A673 (cell line): ENCODE measurements around the gene PPP6R1. TPM values are rescaled to one million over a fixed set of nuclear protein-coding genes. Genes with fewer than 3 reads are reported as not detected.

Source experiments
- Bru-seq: library from RNA; stranded (reverse); fragments of 400-500 nt; gene quantifications from one replicate; lab custom pipeline; 2021; lab: Mats Ljungman, UMichigan
- BruChase-seq, 2 experiments: library from RNA; stranded (reverse); fragments of 400-500 nt; gene quantifications; one replicate each; lab custom pipeline; 2021; lab: Mats Ljungman, UMichigan
- BruUV-seq: library from RNA; stranded (reverse); fragments of 400-500 nt; replicated peaks from 2 replicates; lab custom pipeline; 2021; lab: Mats Ljungman, UMichigan
- CTCF ChIA-PET: fragments of 300-600 bp; sonication (Branson Sonifier 250); formaldehyde crosslinking; loops from one replicate; lab custom pipeline; 2022; ENCODE audit warnings: antibody characterized with exemption; lab: Charles Lee
- POLR2A ChIA-PET: fragments of 300-600 bp; sonication (Branson Sonifier 250); formaldehyde crosslinking; loops from one replicate; lab custom pipeline; 2022; ENCODE audit warnings: antibody characterized with exemption; ENCODE audit not compliant: low non-redundant PET; lab: Charles Lee
- DNase-seq: peaks from one replicate; pipeline ENCODE4 v3.0.0-alpha.2; 2015; ENCODE audit warnings: low spot score
- H3K27ac ChIP-seq: fragments of 200-600 bp; sonication (generic); 2 replicates; pipeline ENCODE4 v1.5.1; 2016; ENCODE audit warnings: mixed run types, low read depth, mild to moderate bottlenecking, mixed read lengths, antibody characterized with exemption, low read length; ENCODE audit not compliant: poor library complexity, severe bottlenecking
- H3K27me3 ChIP-seq: fragments of 200-600 bp; sonication (generic); replicated peaks from 2 replicates; pipeline ENCODE4 v1.6.1; 2017; ENCODE audit warnings: mixed run types, low read depth, mild to moderate bottlenecking, mixed read lengths, antibody characterized with exemption, low read length; ENCODE audit not compliant: insufficient read depth, poor library complexity
- H3K36me3 ChIP-seq: fragments of 200-600 bp; sonication (generic); 2 replicates; pipeline ENCODE4 v1.6.1; 2016; ENCODE audit warnings: mixed run types, mild to moderate bottlenecking, mixed read lengths, antibody characterized with exemption, low read length; ENCODE audit not compliant: insufficient read depth, poor library complexity, severe bottlenecking
- H3K4me1 ChIP-seq: fragments of 200-600 bp; sonication (generic); 2 replicates; pipeline ENCODE4 v1.6.1; 2017; ENCODE audit warnings: mixed run types, mild to moderate bottlenecking, mixed read lengths, antibody characterized with exemption, low read length; ENCODE audit not compliant: insufficient read depth, poor library complexity, severe bottlenecking
- H3K4me3 ChIP-seq: fragments of 200-600 bp; sonication (generic); 2 replicates; pipeline ENCODE4 v1.5.1; 2016; ENCODE audit warnings: low read depth, mixed run types, mild to moderate bottlenecking, mixed read lengths, low read length; ENCODE audit not compliant: poor library complexity, severe bottlenecking
- H3K9me3 ChIP-seq: fragments of 200-600 bp; sonication (generic); 2 replicates; pipeline ENCODE4 v1.6.1; 2016; ENCODE audit warnings: mixed run types, low read depth, mild to moderate bottlenecking, mixed read lengths, antibody characterized with exemption, low read length; ENCODE audit not compliant: poor library complexity, severe bottlenecking
- CTCF ChIP-seq: fragments of 300-800, 200-600 bp; sonication (generic); conservative IDR thresholded peaks from 2 replicates; pipeline ENCODE4 v1.5.1; 2017; ENCODE audit warnings: low read depth, mild to moderate bottlenecking, antibody characterized with exemption, low read length, moderate library complexity, mixed read lengths
- EZH2 ChIP-seq: fragments of 200-600 bp; sonication (generic); IDR thresholded peaks from 2 replicates; pipeline ENCODE4 v1.6.1; 2017; ENCODE audit warnings: borderline replicate concordance, low read depth, mild to moderate bottlenecking, mixed read lengths, antibody characterized with exemption, low read length; ENCODE audit not compliant: poor library complexity, severe bottlenecking
- intact Hi-C: fragments of 100-400 bp; cut with micrococcal nuclease; formaldehyde crosslinking; loops from one replicate; pipeline ENCODE4 v1.10.0; 2022; ENCODE audit not compliant: unreplicated experiment
- long read RNA-seq: library from polyadenylated mRNA; stranded (forward); transcript quantifications from one replicate; pipeline ENCODE4 v2.0.0, GENCODE V29; 2022
- total RNA-seq: library from RNA; stranded (reverse); gene quantifications from 2 replicates; pipeline ENCODE4 v1.2.3, GENCODE V29; 2021

PPP6R1 gene
- 103 and 108 TPM in 2 replicates for total RNA-seq
- Bru-seq, nascent RNA, result percentile 70 among the genes with signal in this experiment
- percentile 72 among the genes with signal in this experiment for BruChase-seq, experiment 1, labeled RNA remaining after a 2-hour chase
- BruChase-seq, experiment 2, labeled RNA remaining after a 6-hour chase, result percentile 89 among the genes with signal in this experiment
- long read RNA-seq, transcript PPP6R1-204 (7 exons, 2,389 nt), result minor isoform, 18 of 234 reads
- long read RNA-seq, transcript PPP6R1-201 (24 exons, 3,961 nt), result major isoform, 129 of 234 reads
- long read RNA-seq, partial matches to known transcripts, result 46 of 234 reads
- long read RNA-seq, other reads (novel, unspliced or antisense), result 38 of 234 reads

- H3K4me3 ChIP-seq, result peak within 1 kb of the TSS; percentile 98
- TF ChIP-seq EZH2, result no peak
- TF ChIP-seq CTCF, result no peak
- POLR2A ChIA-PET, result interaction anchor here (0.7 kb wide), 1 partner anchor 149 kb away, joined by 3 read pairs; the partner anchor contains the start of gene UBE2S
- CTCF ChIA-PET, result interaction anchor here (1.3 kb wide), 1 partner anchor 118 kb away, joined by 3 read pairs; no protein-coding TSS in a partner anchor
- peaks cover 4% of the 10 kb centered on the region for H3K36me3 ChIP-seq
- intact Hi-C loops, result loop anchor here (1.0 kb wide), 1 partner anchor 43 kb away; no protein-coding TSS in a partner anchor
- H3K9me3 ChIP-seq, result no peaks in the 10 kb centered on the region
- H3K27ac ChIP-seq, result peak within 1 kb of the TSS; percentile 96
- BruUV-seq, result no TSS peak
- no peaks in the 10 kb centered on the region for H3K27me3 ChIP-seq
- peak; percentile 99 for DNase-seq
- H3K4me1 ChIP-seq, result peaks cover 23% of the 10 kb centered on the region
Observed at GRCh38 chr19:55258828-55259539, at the start of gene PPP6R1. PPP6R1 (minus strand) TSS chr19:55259017; CDS start chr19:55247103, 11,914 bp downstream.

GRCh38 chr19:55308281-55308680, 49.5 kb upstream of the PPP6R1 start:
- H3K9me3 ChIP-seq, result no peaks in the 10 kb centered on the region
- no peak overlapping the region for H3K4me3 ChIP-seq
- ChIA-PET CTCF (no interaction called here), POLR2A (no interaction called here)
- intact Hi-C loops, result loop anchor here (10.0 kb wide), 1 partner anchor 77 kb away; the partner anchor contains the start of genes RPL28 and TMEM238
- H3K27ac ChIP-seq, result no peak overlapping the region
- H3K36me3 ChIP-seq, result peaks cover 41% of the 10 kb centered on the region
- no peak for DNase-seq
- BruUV-seq, result no TSS peak
- H3K27me3 ChIP-seq, result no peaks in the 10 kb centered on the region
- H3K4me1 ChIP-seq, result no peaks in the 10 kb centered on the region
- no peak for TF ChIP-seq CTCF
- no peak for TF ChIP-seq EZH2

- TF ChIP-seq CTCF (no peak), EZH2 (no peak)
- H3K4me3 ChIP-seq, result no peak overlapping the region
- ChIA-PET CTCF (interaction anchor here (0.6 kb wide), 1 partner anchor 15 kb away, joined by 5 read pairs; no protein-coding TSS in a partner anchor), POLR2A (interaction anchor here (0.7 kb wide), 1 partner anchor 77 kb away, joined by 3 read pairs; no protein-coding TSS in a partner anchor)
- no peaks in the 10 kb centered on the region for H3K9me3 ChIP-seq
- no peaks in the 10 kb centered on the region for H3K27me3 ChIP-seq
- BruUV-seq, result no TSS peak
- H3K27ac ChIP-seq, result no peak overlapping the region
- intact Hi-C loops, result loop anchor here (10.0 kb wide), 1 partner anchor 78 kb away; the partner anchor contains the start of genes RPL28 and TMEM238
- H3K36me3 ChIP-seq, result peaks cover 50% of the 10 kb centered on the region
- no peaks in the 10 kb centered on the region for H3K4me1 ChIP-seq
- DNase-seq, result no peak
Observed at GRCh38 chr19:55306712-55307111, 47.9 kb upstream of the PPP6R1 start.
